ENCODE measurements around the gene HJURP.
"Not testable (repeated sequence)": the region's sequence is repeated elsewhere in the genome, so short reads cannot be mapped to it uniquely, and the experiment has no call there.

Gene HJURP, protein sequence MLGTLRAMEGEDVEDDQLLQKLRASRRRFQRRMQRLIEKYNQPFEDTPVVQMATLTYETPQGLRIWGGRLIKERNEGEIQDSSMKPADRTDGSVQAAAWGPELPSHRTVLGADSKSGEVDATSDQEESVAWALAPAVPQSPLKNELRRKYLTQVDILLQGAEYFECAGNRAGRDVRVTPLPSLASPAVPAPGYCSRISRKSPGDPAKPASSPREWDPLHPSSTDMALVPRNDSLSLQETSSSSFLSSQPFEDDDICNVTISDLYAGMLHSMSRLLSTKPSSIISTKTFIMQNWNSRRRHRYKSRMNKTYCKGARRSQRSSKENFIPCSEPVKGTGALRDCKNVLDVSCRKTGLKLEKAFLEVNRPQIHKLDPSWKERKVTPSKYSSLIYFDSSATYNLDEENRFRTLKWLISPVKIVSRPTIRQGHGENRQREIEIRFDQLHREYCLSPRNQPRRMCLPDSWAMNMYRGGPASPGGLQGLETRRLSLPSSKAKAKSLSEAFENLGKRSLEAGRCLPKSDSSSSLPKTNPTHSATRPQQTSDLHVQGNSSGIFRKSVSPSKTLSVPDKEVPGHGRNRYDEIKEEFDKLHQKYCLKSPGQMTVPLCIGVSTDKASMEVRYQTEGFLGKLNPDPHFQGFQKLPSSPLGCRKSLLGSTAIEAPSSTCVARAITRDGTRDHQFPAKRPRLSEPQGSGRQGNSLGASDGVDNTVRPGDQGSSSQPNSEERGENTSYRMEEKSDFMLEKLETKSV

DNA sequence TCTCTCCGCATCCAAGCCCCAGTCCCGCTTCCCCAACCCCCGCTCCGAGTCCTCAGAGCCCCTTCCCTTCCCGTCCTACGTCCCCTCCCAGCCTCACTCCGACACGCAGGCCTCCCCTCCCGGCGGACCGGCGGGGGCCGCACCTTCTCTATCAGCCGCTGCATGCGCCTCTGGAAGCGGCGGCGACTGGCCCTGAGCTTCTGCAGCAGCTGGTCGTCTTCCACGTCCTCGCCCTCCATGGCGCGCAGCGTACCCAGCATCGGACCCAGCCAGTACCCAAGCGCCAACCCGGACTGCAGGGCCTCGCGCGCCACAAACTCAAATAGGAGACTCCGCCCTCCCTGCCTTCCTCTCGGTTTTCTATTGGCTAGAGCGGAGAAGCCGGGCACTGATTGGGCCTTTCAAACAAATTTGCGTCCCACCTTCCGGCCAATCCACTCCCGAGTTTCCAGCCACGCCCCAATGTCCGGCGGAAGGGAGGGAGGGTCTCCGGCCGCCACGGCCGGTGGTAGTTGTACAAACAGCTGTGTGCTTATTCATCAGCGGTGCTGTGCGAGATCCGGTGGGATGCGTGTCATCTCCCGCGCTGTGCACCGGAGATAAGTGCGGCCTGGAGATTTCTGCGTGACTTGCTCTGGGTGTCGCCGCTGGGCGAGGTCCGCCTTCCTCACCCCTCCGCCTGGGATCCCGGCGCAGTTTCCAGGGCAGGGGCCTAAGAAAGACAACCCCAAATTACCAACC is at the start of gene HJURP:
TSS of gene HJURP (minus strand) at position 295 of the 741 bp plus-strand sequence. CDS start at position 260, 35 bp downstream.
- peak; percentile 67 to 69 (median 68) for DNase-seq (ENCODE audit: low read depth in 3 of 3, low spot score in 1 of 3)

DNA sequence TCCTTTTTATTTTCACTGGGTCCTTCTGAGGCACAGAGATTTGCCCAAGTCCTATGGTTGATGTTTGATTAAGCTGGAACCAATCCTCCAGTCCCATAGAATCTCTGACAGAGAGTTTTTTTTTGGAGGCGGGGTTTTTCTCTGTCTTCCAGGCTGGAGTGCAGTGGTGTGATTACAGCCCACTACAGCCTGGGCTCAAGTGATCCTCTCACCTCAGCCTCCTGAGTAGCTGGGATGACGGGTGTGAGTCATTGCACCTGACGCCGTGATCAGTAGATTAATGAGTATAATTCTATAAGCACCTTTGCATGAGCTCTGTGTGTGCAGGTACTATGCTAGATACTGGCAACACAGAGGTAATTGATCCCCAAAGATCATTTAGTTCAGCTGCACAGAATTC is 47.5 kb upstream of the HJURP start:
- no peak for DNase-seq (ENCODE audit: low read depth in 3 of 3, low spot score in 1 of 3)

DNA sequence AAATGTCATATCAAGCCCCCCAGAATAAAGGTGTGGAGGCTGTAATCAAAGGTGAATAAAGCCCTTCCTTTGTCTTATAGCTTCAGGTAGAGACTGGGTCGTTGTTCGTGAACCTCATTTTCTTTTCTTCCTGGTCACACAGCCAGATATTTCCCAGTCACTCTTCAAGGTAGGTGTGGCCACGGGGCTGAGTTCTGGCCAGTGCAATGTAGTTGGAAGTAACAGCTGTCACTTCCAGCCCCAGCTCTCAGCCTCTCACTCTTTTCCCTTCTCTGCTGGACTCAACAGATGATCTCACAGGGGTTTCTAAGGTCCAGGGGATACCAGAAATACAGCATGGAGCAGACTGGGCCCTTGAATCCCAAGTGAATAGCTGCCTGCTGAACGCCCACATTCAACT is 47.0 kb upstream of the HJURP start:
- no peak for DNase-seq (ENCODE audit: low read depth in 3 of 3, low spot score in 1 of 3)

DNA sequence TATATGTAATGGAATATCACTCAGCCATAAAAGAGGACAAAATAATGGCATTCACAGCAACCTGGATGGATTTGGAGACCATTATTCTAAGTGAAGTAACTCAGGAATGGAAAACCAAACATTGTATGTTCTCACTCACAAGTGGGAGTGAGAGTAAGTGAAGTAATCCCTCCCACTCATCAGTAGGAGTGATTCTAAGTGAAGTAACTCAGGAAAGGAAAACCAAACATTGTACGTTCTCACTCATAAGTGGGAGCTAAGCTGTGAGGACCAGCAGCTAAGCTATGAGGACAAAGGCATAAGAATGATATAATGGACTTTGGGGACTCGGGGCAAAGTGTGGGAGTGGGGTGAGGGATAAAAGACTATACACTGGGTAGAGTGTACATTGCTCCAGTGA is 41.9 kb upstream of the HJURP start:
- not testable (repeated sequence) for DNase-seq (ENCODE audit: low read depth in 3 of 3, low spot score in 1 of 3)

DNA sequence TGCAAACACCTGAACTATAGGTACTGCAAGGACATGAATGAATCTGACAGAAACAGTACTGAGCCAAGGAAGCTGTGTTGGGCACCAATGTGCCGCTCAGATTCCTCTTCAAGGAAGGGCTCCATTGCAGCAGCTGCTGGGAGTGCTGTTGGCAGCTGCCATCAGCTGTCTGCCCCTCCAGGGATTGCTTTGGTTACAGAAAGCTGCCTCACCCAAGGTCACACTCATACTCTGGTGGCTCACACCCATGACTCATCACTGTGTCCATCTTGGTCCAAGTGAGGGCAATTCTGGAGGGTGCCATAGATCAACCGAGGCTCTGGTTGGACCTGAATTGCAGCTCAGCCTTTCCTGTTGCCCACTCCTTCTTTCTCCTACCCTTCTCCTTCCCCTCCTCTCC is 38.5 kb upstream of the HJURP start:
- DNase-seq (ENCODE audit: low read depth in 3 of 3, low spot score in 1 of 3), result no peak

DNA sequence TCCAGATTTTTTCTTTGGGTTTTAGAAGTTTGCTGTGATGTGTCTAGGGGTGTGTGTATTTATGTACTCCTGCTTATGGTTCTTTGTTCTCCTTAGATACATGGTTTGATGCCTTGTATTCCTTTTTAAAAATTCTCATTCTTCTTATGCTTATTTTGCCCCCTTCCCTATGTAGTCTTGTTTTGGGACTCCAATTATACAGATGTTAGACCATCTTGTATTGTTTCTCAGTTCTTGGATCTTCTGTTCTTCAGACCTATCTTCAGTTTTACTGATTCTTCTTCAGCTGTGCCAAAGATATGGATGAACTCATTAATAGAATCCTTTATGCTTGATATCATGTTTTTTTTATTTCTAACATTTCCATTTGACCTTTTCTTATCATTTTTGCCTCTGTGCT is 28.0 kb upstream of the HJURP start:
- no peak for DNase-seq (ENCODE audit: low read depth in 3 of 3, low spot score in 1 of 3)

DNA sequence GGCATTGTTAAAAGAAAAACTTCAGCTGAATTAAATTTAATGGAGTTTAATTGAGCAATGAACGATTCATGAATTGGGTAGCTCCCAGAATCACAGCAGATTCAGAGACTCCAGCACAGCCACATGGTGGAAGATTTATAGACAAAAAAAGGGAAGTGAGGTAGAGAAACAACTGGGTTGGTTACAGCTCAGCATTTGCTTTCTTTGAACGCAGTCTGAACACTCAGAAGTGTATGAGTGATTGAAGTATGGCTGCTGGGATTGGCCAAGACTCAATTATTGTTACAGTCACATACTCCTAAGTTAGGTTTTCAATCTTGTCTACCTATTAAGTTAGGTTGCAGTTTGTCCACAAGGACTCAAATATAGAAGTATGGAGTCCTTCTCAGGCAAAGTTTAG is 17.8 kb upstream of the HJURP start:
- not testable (repeated sequence) for DNase-seq (ENCODE audit: low read depth in 3 of 3, low spot score in 1 of 3)

DNA sequence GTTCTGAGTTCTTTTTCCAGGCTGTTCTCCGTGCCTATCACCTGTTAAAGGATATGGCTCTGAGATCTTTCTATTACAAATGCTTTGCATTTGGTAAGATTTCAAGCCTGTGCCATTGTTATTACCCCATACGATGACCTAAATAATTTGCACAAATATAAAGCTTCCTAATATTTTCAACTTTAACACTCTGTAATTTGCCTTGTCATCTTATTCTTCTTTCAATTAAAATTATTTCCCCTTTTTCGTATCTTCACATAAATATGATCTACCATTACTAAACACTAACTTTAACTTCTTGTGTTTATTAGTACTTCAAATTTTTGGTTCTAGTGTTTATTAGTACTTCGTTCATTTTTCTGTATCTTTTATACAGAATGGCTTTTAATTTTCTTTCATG is 17.1 kb upstream of the HJURP start:
- no peak for DNase-seq (ENCODE audit: low read depth in 3 of 3, low spot score in 1 of 3)

DNA sequence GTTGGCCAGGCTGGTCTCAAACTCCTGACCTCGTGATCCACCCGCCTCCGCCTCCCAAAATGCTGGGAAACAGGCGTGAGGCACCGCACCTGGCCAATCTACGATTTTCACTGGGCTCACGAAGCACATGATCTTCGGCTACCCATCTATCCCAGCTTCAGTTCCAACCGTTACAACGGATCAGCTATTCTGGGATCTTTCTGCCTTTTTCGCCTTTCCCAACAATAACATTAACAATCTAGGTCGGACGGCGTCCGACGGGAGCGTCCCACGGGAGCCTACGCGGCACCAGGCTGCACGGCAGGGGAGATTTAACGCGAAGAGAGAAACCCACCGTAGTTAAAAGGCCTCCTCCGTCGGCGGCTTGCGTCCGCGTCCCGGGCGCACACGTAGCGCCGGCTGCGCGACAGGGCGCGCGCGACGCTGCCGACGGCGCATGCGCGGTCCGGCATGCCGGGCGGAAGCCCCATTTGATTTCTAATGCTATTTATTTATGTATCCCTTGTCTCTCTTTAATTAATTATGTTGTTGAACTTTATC is 13.7 kb upstream of the HJURP start, which contains the start of gene MSL3B:
TSS of gene MSL3B (minus strand) at position 394 of the 540 bp plus-strand sequence.
- DNase-seq (ENCODE audit: low read depth in 3 of 3, low spot score in 1 of 3), result peak in 2 of 3 donors; percentile 27 to 50

DNA sequence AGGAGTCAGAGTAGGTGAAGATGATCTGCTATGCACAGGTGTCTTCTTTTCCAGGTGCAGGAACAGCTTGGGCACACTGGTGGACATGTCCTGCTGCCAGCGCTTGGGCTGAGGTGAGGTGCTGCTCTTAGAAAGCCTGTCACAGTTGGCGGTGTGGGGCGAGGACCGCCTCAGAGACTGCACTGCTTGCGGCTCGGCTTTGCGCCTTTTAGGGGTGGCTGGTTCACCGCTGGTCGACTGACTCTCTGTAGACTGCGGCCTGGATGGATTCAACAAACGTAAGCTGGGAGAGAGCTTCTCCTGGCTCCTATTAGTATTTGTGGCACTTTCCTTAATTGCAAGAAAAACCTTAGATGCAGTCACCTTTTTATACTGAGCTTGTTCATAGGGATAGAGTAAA is 12.1 kb upstream of the HJURP start:
- no peak for DNase-seq (ENCODE audit: low read depth in 3 of 3, low spot score in 1 of 3)

DNA sequence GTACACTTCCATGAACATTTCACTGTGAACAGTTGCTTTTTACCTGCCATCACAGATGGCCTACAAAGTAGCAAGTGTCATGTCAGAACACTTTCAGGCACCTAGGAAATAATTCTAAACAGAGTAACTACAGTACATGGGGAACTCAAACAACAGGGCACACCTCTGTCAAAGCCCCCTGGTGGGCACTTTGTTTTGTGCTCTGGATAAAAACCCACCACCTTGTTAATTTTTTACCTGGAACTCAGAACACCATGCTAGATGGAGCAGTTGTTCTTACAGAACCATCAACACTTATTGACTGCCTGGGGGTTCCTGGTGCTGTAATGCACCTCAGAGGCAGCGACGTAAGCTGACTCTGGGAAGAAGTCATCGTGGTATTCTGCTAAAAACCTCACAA is 11.5 kb upstream of the HJURP start:
- DNase-seq (ENCODE audit: low read depth in 3 of 3, low spot score in 1 of 3), result no peak

DNA sequence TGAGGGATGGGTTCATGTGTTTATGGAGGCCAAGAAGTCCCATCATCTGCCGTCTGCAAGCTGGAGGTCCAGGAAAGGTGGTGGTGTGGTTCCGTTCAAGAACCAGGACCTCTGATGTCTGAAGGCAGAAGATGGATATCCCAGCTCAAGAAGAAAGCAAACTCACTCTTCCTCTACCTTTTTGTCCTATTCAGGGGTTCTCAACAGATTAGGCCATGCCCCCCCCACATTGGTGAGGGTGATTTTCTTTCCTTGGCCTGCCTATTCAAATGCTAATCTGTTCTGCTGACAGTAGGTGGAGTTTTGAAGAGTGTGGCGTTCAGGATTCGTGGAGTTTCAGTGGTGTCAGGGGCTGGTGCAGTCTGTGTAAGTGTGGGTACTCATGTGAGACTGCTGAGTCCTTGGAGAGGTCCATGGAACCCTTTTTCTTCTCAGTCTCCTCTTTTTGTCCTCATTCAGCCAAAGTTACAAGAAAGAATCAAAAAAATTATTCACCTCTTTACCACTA is 8.0 kb upstream of the HJURP start:
- DNase-seq (ENCODE audit: low read depth in 3 of 3, low spot score in 1 of 3), result no peak

DNA sequence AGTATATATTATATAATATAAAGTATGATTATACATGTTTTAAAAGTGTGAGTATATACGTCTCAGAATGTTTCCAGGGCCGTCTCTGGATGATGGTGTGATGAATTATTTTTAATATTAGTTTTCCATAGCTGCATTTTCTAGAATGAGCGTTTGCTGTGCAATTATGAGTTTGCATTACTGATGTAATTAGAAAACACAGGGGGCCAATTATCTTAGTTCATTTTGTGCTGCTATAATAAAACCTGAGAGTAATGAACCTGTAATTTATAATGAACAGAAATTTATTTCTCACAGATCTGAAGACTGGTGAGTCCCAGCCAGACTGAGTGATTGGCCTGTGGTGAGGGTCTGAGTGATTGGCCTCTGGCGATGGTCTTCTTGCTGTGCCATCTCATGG is 4.0 kb upstream of the HJURP start:
- DNase-seq (ENCODE audit: low read depth in 3 of 3, low spot score in 1 of 3), result no peak

DNA sequence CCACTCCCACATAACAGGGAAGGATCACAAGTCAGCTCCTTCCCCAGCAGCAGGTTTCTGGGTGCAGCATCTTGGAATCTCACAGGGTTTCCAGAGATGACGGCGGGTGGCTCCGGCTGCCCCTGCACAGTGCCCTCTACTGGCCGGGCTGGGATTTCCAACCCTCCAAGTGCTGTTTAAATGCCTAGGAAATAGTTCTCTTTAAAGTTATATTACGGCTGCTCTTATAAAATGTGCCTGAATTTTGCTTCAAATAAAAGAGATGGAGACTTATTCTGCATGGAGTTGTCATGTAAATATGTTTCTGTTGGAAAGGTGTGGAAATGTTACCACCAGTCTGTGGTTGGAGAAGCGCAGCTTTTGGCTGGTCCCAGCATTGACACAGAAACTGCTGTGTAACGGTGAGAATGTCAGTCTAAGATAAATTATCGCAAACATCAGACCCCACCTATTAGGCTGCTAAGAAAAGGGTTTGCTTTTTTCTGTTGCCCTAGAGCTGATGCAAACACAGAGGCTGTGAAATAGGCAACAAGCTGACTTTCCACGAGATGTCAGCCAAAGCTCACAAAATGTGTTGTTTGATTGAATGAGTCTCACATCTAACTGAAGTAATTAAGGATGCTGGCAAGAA is 3.3 kb upstream of the HJURP start:
- DNase-seq (ENCODE audit: low read depth in 3 of 3, low spot score in 1 of 3), result peak in 1 of 3 donors; percentile 24

DNA sequence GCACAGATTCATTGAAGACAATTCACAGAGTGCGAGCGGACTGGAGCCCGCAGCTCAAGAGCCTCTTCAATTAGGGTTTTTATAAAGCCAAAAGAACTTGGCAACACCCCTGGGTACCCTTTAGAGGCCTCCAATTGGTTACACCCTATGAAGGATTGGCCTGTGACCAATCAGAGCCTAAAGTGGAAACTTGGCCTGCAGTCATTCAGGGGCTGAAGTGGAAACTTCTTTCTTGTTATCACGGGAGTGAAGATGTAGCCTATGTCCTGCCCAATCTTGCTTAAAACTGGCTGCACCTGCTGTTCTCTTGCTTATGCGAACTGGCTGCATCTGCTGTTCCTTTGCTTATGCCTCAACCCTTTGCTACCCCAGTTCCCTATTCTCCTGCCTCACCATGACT is 1.8 kb upstream of the HJURP start:
- DNase-seq (ENCODE audit: low read depth in 3 of 3, low spot score in 1 of 3), result no peak

DNA sequence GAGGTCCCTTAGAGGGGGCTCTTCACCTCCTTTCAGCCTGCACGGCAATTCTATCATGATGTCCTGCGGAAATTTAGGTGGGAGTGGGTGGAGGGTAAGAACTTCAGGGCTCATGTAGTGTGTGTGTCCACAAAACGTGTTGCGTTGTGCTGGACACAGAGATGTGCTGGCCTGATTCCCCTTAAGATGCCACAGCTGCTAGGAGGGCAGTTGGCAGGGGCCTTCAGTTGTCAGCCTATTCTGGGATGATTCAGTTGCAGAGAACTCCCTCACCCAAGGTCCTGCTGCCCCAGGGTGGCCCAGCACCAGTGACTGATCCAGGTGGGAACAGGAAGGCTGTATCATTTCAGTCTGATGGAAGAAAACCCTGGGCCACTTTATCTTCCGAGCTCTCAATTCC is 1.0 kb upstream of the HJURP start:
- DNase-seq (ENCODE audit: low read depth in 3 of 3, low spot score in 1 of 3), result no peak

DNA sequence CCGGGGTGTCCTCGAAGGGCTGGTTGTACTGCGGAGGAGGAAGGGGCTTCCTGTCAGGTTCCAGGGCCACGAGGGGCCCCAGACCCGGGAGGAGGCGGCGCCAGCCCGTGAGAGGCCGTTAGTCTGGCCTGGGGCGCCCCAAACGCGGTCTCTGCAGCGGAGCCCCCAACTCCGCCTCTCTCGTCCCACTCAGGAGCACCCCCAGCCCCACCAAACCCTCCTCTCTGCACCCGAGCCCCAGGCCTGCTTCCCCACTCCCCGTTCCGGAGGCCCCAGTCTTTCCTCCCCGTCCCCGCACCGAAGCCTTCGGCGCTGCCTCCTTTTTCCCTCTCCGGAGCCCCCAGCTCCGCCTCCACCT is 473 bp downstream of the HJURP start:
- no peak for DNase-seq (ENCODE audit: low read depth in 3 of 3, low spot score in 1 of 3)

DNA sequence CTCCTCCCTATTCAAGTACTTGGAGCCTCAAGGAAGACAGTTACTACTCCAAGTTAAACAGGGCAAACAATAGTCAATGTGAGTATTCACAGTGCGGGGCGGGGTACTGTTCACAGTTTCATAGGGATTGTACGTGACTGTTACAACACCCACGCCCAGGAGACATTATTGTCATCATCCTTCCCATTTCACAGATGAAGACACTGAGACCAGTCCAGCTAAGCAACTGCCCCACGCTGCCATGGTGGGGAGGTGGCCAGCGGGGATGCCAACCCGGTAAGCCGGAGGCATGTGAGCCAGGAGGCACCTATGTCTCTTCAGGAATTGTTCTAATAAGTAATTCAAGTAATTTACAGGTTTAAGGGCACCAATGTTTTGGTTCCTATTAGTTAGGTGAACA is 982 bp downstream of the HJURP start:
- DNase-seq (ENCODE audit: low read depth in 3 of 3, low spot score in 1 of 3), result no peak

DNA sequence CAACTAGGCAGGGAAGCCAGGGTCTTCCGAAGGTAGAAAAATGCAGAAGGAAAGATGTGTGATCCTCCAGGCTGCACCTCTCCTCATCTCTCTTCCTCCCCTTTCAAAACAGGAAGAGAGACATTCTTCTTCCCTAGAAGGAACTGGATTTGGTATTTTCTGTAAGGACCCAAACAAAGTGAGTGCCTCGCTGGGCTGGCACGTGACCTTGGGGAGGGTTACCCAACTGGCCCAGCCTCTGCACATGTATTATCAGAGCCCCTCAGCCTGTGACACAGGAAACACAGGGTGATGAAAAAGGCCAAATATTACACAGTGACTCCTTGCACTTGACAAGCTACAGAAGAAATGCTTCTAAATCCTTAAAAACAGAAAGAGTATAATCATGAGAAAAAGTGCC is 2.3 kb downstream of the HJURP start:
- DNase-seq (ENCODE audit: low read depth in 3 of 3, low spot score in 1 of 3), result no peak

DNA sequence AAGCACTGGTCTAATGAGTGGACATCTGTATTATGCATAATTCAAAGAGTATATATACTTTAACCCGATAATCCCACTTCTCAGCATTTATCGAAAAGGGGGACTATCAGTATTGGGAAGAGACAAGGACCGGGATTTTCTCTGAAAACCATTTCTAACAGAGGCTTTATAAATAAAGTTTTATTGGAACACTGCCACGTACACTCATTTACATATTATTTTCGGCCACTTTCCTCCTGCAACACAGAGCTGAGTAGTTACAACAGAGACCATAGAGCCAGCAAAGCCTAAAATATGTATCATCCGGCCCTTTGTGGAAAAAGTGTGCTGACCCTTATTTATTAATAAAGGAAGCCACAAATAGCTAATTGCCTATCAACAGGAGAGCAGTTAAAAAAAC is 3.2 kb downstream of the HJURP start:
- no peak for DNase-seq (ENCODE audit: low read depth in 3 of 3, low spot score in 1 of 3)

DNA sequence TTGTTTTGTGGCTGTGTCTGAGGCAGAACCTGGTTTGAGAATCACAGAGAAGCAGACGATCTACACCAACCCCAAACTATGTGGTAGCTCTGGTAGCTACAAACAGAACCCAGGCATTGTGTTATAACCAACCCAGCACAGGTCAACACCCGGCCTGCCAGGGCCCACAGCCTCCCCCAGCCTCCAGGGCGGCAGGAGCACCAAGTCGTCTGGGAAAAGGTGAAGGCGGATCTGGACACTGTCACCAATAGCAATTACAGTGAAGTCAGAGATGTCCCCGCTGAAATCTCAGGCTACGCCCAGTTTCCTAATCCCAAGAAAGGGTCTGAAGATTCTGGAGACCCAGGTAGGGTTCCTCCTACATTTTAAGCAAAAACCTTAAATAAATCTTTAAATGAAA is 3.6 kb downstream of the HJURP start:
- DNase-seq (ENCODE audit: low read depth in 3 of 3, low spot score in 1 of 3), result no peak

All from stimulated activated CD4-positive, alpha-beta T cell treated with anti-CD3 and anti-CD28 coated beads, TNF-alpha, amount 100 ng/mL, for 1 hour (primary cell).